ENCODE data around the gene TXNIP.
A peak's percentile ranks its signal among the peaks of the same experiment; 100 is the strongest.

The TXNIP gene

DNA sequence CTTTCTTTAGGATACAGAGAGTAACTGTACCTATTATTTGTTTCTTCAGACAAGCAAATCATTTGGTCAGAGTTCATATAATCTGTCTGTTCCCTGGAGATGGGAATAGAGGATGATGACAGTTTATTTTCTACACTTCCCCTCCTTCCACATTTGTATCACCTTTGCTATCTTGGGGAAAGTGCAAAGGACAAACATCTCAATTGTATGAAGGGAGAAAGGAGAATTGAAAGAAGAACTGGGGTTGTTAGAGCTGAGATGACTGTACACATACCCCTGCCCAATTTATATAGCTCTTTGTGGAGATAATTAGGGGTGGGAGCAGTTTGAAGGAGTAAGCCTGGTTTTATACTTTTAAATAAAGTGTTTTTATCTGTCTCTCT, 17.9 kb downstream of the TXNIP start:
- TF ChIP-seq, protein P1, sequence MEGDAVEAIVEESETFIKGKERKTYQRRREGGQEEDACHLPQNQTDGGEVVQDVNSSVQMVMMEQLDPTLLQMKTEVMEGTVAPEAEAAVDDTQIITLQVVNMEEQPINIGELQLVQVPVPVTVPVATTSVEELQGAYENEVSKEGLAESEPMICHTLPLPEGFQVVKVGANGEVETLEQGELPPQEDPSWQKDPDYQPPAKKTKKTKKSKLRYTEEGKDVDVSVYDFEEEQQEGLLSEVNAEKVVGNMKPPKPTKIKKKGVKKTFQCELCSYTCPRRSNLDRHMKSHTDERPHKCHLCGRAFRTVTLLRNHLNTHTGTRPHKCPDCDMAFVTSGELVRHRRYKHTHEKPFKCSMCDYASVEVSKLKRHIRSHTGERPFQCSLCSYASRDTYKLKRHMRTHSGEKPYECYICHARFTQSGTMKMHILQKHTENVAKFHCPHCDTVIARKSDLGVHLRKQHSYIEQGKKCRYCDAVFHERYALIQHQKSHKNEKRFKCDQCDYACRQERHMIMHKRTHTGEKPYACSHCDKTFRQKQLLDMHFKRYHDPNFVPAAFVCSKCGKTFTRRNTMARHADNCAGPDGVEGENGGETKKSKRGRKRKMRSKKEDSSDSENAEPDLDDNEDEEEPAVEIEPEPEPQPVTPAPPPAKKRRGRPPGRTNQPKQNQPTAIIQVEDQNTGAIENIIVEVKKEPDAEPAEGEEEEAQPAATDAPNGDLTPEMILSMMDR (IDR thresholded peaks at IDR 0.05; ENCODE audit: insufficient read depth, low read depth, low read length, missing control alignments), result no peak
- DNase-seq (ENCODE audit: low read depth), result no peak
- peak overlapping the region; percentile 30 for H3K4me3 ChIP-seq (ENCODE audit: low read length)

DNA sequence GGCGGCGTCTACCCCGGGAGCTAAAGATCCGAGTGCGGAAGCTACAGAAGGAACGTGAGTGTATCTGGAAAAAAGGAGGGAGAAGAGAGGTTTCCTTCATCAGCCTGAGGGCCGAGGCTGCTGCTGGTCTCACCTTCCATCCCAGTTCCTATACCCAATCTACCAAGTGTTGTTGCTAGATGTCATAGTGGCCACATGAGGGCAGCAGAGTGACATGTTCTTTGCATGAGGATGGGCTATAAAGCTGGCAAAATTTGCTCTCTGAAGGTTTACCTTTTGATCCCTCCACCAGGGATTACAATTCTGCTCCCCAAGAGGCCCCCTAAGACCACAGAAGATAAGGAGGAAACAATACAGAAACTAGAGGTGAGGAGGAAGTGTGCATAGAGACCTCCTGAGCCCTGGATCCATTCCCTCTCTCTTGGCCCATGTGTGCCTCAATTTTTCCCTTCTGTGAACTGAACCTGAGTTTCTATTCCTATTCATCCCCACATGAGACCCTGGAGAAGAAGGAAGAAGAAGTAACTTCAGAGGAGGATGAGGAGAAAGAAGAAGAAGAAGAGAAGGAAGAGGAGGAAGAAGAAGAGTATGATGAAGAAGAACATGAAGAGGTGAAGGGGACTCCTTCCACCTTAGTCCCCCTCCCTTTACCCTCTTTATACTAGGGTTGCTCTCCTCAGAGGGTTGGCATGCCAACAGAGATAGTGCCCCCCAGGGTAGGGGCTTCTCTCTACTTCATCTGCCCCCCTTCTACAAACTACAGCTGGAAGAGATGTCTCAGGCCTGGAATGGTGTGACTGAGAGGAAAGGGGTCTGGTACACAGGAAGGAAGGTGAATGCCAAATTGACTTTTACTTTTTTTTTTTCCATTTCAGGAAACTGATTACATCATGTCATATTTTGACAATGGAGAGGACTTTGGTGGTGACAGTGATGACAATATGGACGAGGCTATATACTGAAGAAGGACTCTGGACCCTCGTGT, 18.6 kb downstream of the TXNIP start:
- H3K4me3 ChIP-seq (ENCODE audit: low read length), result no peak overlapping the region
- TF ChIP-seq, protein P1 (IDR thresholded peaks at IDR 0.05; ENCODE audit: insufficient read depth, low read depth, low read length, missing control alignments), result peak; percentile 88
- peak; percentile 84 for DNase-seq (ENCODE audit: low read depth)

DNA sequence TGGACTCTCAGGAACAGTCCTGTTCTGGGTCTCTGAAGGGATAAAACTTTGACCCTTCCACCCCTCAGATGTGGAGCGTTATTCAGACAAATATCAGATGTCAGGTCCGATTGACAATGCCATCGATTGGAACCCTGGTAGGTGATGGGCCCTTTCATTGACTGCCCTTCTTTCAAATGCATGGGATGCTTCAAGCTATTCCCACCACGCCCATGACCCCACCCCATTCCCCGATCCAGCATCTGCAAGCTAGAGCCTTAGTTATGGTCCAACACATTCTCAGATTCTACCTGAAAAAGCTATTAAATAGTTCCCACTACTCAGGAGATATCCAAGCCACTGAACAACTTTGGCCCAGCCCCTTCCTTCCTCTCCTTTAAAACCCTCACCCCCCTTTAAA, 19.4 kb downstream of the TXNIP start:
- TF ChIP-seq, protein P1 (IDR thresholded peaks at IDR 0.05; ENCODE audit: insufficient read depth, low read depth, low read length, missing control alignments), result no peak
- H3K4me3 ChIP-seq (ENCODE audit: low read length), result no peak overlapping the region
- DNase-seq (ENCODE audit: low read depth), result no peak

DNA sequence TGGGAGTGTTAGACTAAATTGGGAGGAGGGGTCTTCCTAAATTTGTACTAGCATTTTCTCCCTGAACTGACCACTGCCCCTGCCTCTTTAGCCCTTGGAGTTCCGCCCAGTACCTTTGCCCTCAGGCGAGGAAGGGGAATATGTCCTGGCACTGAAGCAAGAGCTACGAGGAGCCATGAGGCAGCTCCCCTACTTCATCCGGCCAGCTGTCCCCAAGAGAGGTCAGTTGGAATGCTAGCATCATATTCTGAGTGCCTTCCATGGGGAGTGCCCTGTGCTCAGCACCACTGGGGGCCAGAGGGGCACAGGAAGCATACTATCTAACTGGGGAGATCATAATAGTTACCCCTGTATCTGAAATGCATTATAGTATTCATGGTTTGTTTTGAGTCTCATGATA, 21.2 kb downstream of the TXNIP start:
- no peak overlapping the region for H3K4me3 ChIP-seq (ENCODE audit: low read length)
- DNase-seq (ENCODE audit: low read depth), result no peak
- TF ChIP-seq, protein P1 (IDR thresholded peaks at IDR 0.05; ENCODE audit: insufficient read depth, low read depth, low read length, missing control alignments), result no peak

DNA sequence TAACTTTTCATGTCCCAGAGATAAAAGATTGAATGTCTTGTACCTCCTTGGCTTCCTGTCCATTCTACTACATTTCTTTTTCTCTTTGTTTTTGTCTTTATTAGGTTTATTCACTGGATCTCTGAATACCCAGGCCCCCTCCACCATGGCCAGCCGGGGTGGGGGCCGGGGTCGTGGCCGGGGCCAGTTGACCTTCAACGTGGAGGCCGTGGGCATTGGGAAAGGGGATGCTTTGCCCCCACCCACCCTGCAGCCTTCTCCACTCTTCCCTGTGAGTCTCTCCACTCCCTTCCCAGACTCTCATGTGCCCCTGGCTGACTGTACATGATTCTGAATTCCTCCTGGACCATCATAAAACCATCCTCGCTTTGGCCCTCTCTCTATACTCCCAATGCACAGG, 21.7 kb downstream of the TXNIP start:
- no peak for DNase-seq (ENCODE audit: low read depth)
- TF ChIP-seq, protein P1 (IDR thresholded peaks at IDR 0.05; ENCODE audit: insufficient read depth, low read depth, low read length, missing control alignments), result no peak
- H3K4me3 ChIP-seq (ENCODE audit: low read length), result no peak overlapping the region

DNA sequence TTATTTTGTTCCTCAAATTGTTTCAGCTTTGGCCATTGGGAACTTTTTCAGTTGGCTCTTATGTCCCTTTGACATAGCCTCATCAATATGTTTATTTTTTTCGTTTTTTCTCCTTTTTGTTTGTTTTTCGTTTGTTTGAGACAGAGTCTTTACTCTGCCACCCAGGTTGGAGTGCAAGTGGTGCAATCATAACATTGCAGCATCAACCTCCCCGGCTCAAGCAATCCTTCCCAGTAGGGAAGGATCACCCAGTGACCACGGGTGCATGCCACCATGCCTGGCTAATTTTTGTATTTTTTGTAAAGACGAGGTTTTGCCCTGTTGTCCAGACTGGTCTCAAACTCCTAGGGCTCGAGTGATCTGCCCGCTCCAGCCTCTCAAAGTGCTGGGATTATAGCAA, 23.8 kb downstream of the TXNIP start:
- TF ChIP-seq, protein P1 (IDR thresholded peaks at IDR 0.05; ENCODE audit: insufficient read depth, low read depth, low read length, missing control alignments), result no peak
- DNase-seq (ENCODE audit: low read depth), result no peak
- H3K4me3 ChIP-seq (ENCODE audit: low read length), result no peak overlapping the region
